ENCODE measurements around the gene DND1.
A peak's percentile ranks its signal among the peaks of the same experiment; 100 is the strongest.
"Not testable (repeated sequence)": the region's sequence is repeated elsewhere in the genome, so short reads cannot be mapped to it uniquely, and the experiment has no call there.

DND1 gene

DNA sequence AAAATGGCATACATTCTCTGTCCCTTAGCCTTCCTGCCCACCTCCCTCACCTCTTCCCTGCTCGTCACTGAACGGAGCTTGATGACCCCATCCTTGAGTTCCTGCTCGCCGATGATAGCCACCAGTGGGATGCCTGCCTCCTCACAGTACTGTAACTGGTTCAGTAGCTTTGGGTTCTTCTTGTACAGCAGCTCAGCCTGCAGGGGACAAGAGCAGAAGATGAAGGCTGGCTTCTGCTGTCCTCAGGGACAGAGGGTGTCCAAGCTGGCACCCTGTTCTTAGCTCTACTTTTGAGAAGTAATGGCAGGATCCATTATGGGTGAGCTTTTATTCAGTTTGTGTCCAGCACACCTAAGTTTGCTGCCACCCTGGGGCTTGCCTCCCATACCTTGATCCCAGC lies 1.3 kb upstream of the DND1 start:
- no peak for DNase-seq
- in situ Hi-C loops (cut with HindIII; ENCODE audit: low pct_ligation_motif_present, low pct_unique_long_range_greater_than_20kb, low sequenced_read_pairs) = no loop called here

- in situ Hi-C loops (cut with HindIII; ENCODE audit: low pct_ligation_motif_present, low pct_unique_long_range_greater_than_20kb, low sequenced_read_pairs) = no loop called here
- no peak for DNase-seq
Observed at GRCh38 chr5:140674211-140674610, 835 bp upstream of the DND1 start.

- in situ Hi-C loops (cut with HindIII; ENCODE audit: low pct_ligation_motif_present, low pct_unique_long_range_greater_than_20kb, low sequenced_read_pairs) = no loop called here
- DNase-seq = peak; percentile 28
Observed at GRCh38 chr5:140672455-140673186, 755 bp downstream of the DND1 start.

DNA sequence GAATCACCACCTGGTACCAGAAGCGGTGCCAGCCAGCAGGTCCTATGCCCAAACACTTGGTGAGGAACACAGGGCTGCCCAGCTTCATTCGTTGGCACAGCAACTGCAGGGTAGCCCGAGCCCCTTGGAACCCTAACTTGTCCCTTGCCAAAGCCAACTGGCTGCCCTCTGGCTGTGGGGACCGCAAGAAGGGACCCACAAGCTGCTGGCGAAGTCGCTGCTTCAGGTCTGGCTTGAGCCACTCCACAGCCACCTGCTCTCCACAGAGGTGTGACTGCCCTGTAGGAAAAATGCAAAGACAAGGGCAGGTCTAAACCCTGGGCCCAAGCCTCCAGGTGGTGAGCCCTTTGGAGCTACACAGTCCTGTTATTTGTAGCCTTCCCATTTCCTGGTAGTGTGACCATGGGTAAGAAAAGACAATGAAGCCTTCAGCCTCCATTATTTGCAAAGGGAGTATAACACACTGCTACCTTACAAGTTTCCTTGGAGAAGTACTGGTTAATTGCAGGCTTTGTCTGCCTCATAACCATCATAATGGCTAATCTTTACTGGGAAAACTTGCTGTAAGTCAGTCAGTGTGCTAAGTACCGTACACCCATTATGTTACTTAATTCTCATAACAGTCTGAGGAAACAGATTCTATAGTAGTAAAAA lies 1.8 kb downstream of the DND1 start:
- in situ Hi-C loops (cut with HindIII; ENCODE audit: low pct_ligation_motif_present, low pct_unique_long_range_greater_than_20kb, low sequenced_read_pairs) = no loop called here
- no peak for DNase-seq

- DNase-seq; in situ Hi-C loops (cut with HindIII; ENCODE audit: low pct_ligation_motif_present, low pct_unique_long_range_greater_than_20kb, low sequenced_read_pairs): not testable (repeated sequence)
Observed at GRCh38 chr5:140671035-140671434, 2.3 kb downstream of the DND1 start.

- in situ Hi-C loops (cut with HindIII; ENCODE audit: low pct_ligation_motif_present, low pct_unique_long_range_greater_than_20kb, low sequenced_read_pairs) = no loop called here
Observed at GRCh38 chr5:140664359-140665119, 8.8 kb downstream of the DND1 start, which contains the start of gene WDR55. WDR55 (plus strand) TSS chr5:140664904; CDS start chr5:140664913, 9 bp downstream.

DNA sequence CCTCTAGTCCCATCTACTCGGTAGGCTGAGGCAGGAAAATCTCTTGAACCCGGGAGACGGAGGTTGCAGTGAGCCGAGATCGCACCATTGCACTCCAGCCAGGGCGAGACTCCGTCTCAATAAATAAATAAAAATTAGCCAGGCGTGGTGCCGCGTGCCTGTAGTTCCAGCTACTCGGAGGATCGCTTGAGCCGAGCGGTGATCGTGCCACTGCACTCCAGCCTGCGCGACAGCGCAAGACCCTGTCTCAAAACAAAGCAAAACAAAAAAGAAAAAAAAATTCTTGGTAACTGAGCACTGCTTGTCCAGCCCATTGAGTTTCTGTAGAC lies 9.4 kb downstream of the DND1 start:
- DNase-seq = no peak
- in situ Hi-C loops (cut with HindIII; ENCODE audit: low pct_ligation_motif_present, low pct_unique_long_range_greater_than_20kb, low sequenced_read_pairs) = no loop called here

More at GRCh38 chr5:140664359-140665119, 8.8 kb downstream of the DND1 start, which contains the start of gene WDR55:
- peak; percentile 88 for DNase-seq

- DNase-seq; in situ Hi-C loops (cut with HindIII; ENCODE audit: low pct_ligation_motif_present, low pct_unique_long_range_greater_than_20kb, low sequenced_read_pairs): not testable (repeated sequence)
Observed at GRCh38 chr5:140660371-140660770, 13.0 kb downstream of the DND1 start.

- in situ Hi-C loops (cut with HindIII; ENCODE audit: low pct_ligation_motif_present, low pct_unique_long_range_greater_than_20kb, low sequenced_read_pairs) = no loop called here
- DNase-seq = no peak
Observed at GRCh38 chr5:140658870-140659269, 14.5 kb downstream of the DND1 start.

- DNase-seq = no peak
- in situ Hi-C loops (cut with HindIII; ENCODE audit: low pct_ligation_motif_present, low pct_unique_long_range_greater_than_20kb, low sequenced_read_pairs) = no loop called here
Observed at GRCh38 chr5:140647042-140647419, 26.3 kb downstream of the DND1 start.

DNA sequence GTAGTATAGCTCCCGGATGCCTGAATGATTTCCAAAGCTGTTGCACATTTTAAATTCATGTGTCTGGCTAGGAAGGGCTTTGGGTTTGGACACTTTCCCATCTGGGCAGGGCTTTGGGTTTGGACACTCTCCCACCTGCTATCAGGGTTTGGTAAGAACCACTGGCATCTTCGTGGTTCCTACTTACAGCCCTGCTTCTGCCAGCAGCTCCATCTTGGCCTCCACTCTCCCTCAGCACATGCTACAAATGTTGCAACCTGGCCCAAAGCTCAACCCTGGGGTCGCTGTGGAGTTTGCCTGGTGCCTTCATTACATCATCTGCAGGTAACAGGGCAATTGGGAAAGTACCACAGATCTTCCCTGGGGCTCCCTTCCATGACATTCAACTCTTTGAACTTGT lies 30.7 kb downstream of the DND1 start:
- in situ Hi-C loops (cut with HindIII; ENCODE audit: low pct_ligation_motif_present, low pct_unique_long_range_greater_than_20kb, low sequenced_read_pairs) = no loop called here
- DNase-seq = no peak

- no peak for DNase-seq
- in situ Hi-C loops (cut with HindIII; ENCODE audit: low pct_ligation_motif_present, low pct_unique_long_range_greater_than_20kb, low sequenced_read_pairs) = no loop called here
Observed at GRCh38 chr5:140641716-140642115, 31.7 kb downstream of the DND1 start.

- DNase-seq = peak; percentile 91
- in situ Hi-C loops (cut with HindIII; ENCODE audit: low pct_ligation_motif_present, low pct_unique_long_range_greater_than_20kb, low sequenced_read_pairs) = no loop called here
Observed at GRCh38 chr5:140639148-140639981, 34.0 kb downstream of the DND1 start, which contains the start of gene TMCO6. TMCO6 (plus strand) TSS chr5:140639451; CDS start chr5:140639528, 77 bp downstream.

- DNase-seq; in situ Hi-C loops (cut with HindIII; ENCODE audit: low pct_ligation_motif_present, low pct_unique_long_range_greater_than_20kb, low sequenced_read_pairs): not testable (repeated sequence)
Observed at GRCh38 chr5:140638898-140639147, 34.6 kb downstream of the DND1 start.

- in situ Hi-C loops (cut with HindIII; ENCODE audit: low pct_ligation_motif_present, low pct_unique_long_range_greater_than_20kb, low sequenced_read_pairs) = no loop called here
- no peak for DNase-seq
Observed at GRCh38 chr5:140637371-140638100, 35.8 kb downstream of the DND1 start.

DNA sequence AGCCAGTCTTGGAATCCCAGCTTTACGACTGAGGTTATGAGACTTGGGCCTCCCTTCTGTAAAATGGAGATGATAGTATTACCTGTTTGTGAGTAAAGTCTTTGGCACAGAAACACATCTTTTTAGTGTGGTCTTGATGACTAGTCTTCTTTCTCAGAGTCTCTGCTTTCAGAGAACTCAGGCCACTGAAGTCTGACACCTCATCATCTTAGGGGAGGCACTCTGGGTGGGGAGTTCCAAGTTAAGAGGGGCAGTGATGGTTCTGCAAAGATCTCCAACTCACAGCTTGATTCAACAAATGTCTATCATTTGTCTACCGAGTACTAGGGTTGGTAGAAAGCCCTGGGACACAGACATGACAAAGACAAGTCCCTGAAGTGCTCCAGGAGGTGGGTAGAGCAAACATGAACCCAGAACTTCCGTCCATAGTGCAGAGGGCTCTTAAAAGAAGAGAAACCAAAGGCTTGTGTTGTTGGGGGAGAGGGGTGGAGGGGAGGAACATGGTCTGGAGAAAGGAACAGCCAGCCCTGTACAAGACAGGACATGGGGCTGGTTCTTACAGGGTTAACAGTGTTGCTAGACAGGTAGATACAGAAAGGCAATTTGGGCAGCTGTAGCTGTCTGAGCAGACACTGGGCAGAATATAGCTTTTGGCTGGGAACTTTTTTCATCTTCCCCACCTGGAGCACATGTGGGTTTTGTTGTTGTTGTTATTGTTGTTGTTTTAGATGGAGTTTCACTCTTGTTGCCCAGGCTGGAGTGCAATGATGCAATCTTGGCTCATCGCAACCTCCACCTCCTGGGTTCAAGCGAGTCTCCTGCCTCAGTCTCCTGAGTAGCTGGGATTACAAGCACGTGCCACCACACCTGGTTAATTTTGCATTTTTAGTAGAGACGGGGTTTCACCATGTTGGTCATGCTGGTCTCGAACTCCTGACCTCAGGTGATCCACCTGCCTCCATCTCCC lies 37.8 kb downstream of the DND1 start:
- in situ Hi-C loops (cut with HindIII; ENCODE audit: low pct_ligation_motif_present, low pct_unique_long_range_greater_than_20kb, low sequenced_read_pairs) = no loop called here
- no peak for DNase-seq

- in situ Hi-C loops (cut with HindIII; ENCODE audit: low pct_ligation_motif_present, low pct_unique_long_range_greater_than_20kb, low sequenced_read_pairs) = no loop called here
- no peak for DNase-seq
Observed at GRCh38 chr5:140634103-140634502, 39.3 kb downstream of the DND1 start.
